PFSK-1 (cell line): ENCODE measurements around the gene PARD6G.

Experiments used
- FOXP2 ChIP-seq: optimal IDR thresholded peaks from 2 replicates; pipeline ENCODE3; 2011; ENCODE audit warnings: borderline replicate concordance, control low read depth, inconsistent platforms; ENCODE audit not compliant: insufficient read depth; ENCODE audit errors: extremely low read length, extremely low read depth
- POLR2AphosphoS5 ChIP-seq: IDR thresholded peaks from 2 replicates; pipeline ENCODE4 v1.6.1; 2012; ENCODE audit warnings: low read depth, mild to moderate bottlenecking, control low read depth, low read length, moderate library complexity
- REST ChIP-seq, 2 experiments: IDR thresholded peaks; 2 replicates each; pipeline versions ENCODE4 v1.6.1 to v1.8.0; 2011 to 2012; ENCODE audit warnings: low read depth in 2 of 2, low read length in 2 of 2, control low read depth in 1 of 2, inconsistent platforms in 1 of 2, mild to moderate bottlenecking in 1 of 2, moderate library complexity in 1 of 2; ENCODE audit not compliant: insufficient read depth in 1 of 2
- SIN3A ChIP-seq: IDR thresholded peaks from 2 replicates; pipeline ENCODE4 v1.6.1; 2012; ENCODE audit warnings: mild to moderate bottlenecking, low read length, moderate library complexity, borderline replicate concordance; ENCODE audit not compliant: insufficient read depth
- TAF1 ChIP-seq: IDR thresholded peaks from 2 replicates; pipeline ENCODE4 v1.6.1; 2012; ENCODE audit warnings: low read length, control low read depth, borderline replicate concordance; ENCODE audit not compliant: insufficient read depth

GRCh38 chr18:80180778-80181564 lies 66.3 kb downstream of the PARD6G start:
- no peak for TF ChIP-seq TAF1
- no peak for TF ChIP-seq POLR2AphosphoS5
- TF ChIP-seq FOXP2, result no peak
- TF ChIP-seq SIN3A, result no peak
- no peak for TF ChIP-seq REST (IDR thresholded peaks at IDR 0.05; ENCODE audit: insufficient read depth in 1 of 2, low read depth in 2 of 2, low read length in 2 of 2)
